ENCODE measurements around the gene HIVEP3.

DNA sequence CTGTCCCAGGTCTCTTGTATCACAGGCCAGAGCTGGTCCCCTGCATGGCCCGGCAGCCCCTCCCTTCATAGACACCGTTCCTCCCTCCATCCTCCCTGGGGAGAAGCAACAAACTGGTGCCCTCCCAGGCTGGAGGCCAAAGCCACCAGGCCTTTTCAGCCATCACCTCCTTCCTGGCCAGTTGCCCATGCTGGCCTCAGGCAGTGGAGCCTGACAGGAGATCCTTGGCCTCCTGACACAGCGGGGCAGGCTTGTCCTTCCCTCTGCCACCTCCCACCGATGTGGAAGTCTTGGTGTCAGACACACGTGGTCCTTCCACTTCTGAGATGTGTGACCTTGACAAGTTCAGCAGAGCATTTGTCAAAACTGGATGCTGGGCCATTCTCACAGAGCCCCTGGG lies 206.0 kb downstream of the HIVEP3 start:
- TF ChIP-seq RBAK (tag by site-specific recombination; IDR thresholded peaks at IDR 0.05) (no peak), ZNF341 (tag by site-specific recombination; IDR thresholded peaks at IDR 0.05; ENCODE audit: low read depth) (0 out of 2 replicates have a peak, but pooled peaks have one; percentile 11), ZNF24 (tag by site-specific recombination; IDR thresholded peaks at IDR 0.05) (no peak), ZNF555 (tag by site-specific recombination; conservative IDR thresholded peaks at IDR 0.05) (no peak), ZNF747 (tag by site-specific recombination; IDR thresholded peaks at IDR 0.05) (no peak)
- TF ChIP-seq, protein P1, sequence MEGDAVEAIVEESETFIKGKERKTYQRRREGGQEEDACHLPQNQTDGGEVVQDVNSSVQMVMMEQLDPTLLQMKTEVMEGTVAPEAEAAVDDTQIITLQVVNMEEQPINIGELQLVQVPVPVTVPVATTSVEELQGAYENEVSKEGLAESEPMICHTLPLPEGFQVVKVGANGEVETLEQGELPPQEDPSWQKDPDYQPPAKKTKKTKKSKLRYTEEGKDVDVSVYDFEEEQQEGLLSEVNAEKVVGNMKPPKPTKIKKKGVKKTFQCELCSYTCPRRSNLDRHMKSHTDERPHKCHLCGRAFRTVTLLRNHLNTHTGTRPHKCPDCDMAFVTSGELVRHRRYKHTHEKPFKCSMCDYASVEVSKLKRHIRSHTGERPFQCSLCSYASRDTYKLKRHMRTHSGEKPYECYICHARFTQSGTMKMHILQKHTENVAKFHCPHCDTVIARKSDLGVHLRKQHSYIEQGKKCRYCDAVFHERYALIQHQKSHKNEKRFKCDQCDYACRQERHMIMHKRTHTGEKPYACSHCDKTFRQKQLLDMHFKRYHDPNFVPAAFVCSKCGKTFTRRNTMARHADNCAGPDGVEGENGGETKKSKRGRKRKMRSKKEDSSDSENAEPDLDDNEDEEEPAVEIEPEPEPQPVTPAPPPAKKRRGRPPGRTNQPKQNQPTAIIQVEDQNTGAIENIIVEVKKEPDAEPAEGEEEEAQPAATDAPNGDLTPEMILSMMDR (tag by site-specific recombination; IDR thresholded peaks at IDR 0.05): no peak

Measured in HEK293 (cell line).